Adrenal gland (tissue), 5 donors: ENCODE results near the gene TUBGCP6.

Source experiments
- POLR2A ChIP-seq, 2 donors: fragments of 450-650 bp; IDR thresholded peaks; one replicate each; pipeline ENCODE4 v1.6.1; 2017; ENCODE audit warnings: antibody characterized with exemption in 2 of 2, mild to moderate bottlenecking in 2 of 2, moderate library complexity in 1 of 2
- TF ChIP-seq, protein P1 (sequence below), 6 experiments: fragments of 450-650 bp in 4 of 6; fragments of 200-600 bp in 2 of 6; sonication (generic) in 1 of 6; IDR thresholded peaks; 1 replicate in 5 of 6; 2 replicates in 1 of 6; pipeline versions ENCODE4 v1.5.1 to v1.8.0; 2016 to 2021; ENCODE audit warnings: antibody characterized with exemption in 6 of 6, mild to moderate bottlenecking in 2 of 6, moderate library complexity in 1 of 6
- donor health status: DM: no; HTN: no; CAD: no.

DNA sequence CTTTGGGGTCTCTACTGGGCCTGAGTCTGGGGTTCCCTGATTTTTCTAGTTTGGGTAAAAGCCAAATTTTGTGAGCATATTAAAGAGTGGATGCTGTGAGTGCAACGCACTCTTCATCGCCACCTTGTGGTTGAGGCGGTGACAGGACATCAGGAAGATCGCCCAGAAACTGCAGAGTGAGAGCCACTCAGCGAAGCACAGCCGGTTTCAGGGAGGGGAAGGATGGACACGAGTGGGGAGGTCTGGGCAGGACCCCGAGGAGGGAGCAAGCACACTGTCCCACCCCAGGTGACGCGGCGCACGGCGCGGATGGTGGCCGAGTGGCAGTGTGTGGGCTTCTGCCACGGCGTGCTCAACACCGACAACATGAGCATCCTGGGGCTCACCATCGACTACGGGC lies 34.9 kb downstream of the TUBGCP6 start:
- TF ChIP-seq POLR2A (IDR thresholded peaks at IDR 0.05): no peak
- TF ChIP-seq, protein P1, sequence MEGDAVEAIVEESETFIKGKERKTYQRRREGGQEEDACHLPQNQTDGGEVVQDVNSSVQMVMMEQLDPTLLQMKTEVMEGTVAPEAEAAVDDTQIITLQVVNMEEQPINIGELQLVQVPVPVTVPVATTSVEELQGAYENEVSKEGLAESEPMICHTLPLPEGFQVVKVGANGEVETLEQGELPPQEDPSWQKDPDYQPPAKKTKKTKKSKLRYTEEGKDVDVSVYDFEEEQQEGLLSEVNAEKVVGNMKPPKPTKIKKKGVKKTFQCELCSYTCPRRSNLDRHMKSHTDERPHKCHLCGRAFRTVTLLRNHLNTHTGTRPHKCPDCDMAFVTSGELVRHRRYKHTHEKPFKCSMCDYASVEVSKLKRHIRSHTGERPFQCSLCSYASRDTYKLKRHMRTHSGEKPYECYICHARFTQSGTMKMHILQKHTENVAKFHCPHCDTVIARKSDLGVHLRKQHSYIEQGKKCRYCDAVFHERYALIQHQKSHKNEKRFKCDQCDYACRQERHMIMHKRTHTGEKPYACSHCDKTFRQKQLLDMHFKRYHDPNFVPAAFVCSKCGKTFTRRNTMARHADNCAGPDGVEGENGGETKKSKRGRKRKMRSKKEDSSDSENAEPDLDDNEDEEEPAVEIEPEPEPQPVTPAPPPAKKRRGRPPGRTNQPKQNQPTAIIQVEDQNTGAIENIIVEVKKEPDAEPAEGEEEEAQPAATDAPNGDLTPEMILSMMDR (IDR thresholded peaks at IDR 0.05): peak; percentile 74 to 88 (median 84)
